Endothelial cell of umbilical vein (primary cell): ENCODE results near the gene SOCS7. TPM values are rescaled to one million over a fixed set of nuclear protein-coding genes. Genes with fewer than 3 reads are reported as not detected.

ENCODE experiments used
- BruUV-seq: library from RNA; stranded (reverse); fragments of 400-500 nt; replicated peaks from 2 replicates; lab custom pipeline; 2021; lab: Mats Ljungman, UMichigan
- CTCF ChIA-PET: fragments of 300-600, 350-600 bp; sonication (Branson Sonifier 250); formaldehyde crosslinking; loops from one replicate; lab custom pipeline; 2021; ENCODE audit warnings: antibody characterized with exemption, inconsistent platforms; lab: Charles Lee
- POLR2A ChIA-PET: fragments of 300-600, 350-600 bp; sonication (Branson Sonifier 250); formaldehyde crosslinking; loops from one replicate; lab custom pipeline; 2021; ENCODE audit warnings: antibody characterized with exemption, inconsistent platforms; lab: Charles Lee
- DNase-seq: peaks from one replicate; pipeline ENCODE4 v3.0.0-alpha.2; 2011; ENCODE audit warnings: low read depth, low spot score
- FAIRE-seq: peaks from 2 replicates; lab custom pipeline; 2011; peaks lifted over from hg19 to GRCh38; lab: Jason Lieb, UNC
- H2AFZ ChIP-seq: 2 replicates; pipeline ENCODE4 v1.6.0; 2012; ENCODE audit warnings: low read depth, low read length, control low read depth, inconsistent platforms
- H3K27ac ChIP-seq: 2 replicates; pipeline ENCODE4 v1.5.1; 2011; ENCODE audit warnings: low read depth, mild to moderate bottlenecking, control low read depth, low read length, moderate library complexity; ENCODE audit not compliant: insufficient read depth
- H3K27me3 ChIP-seq, 2 experiments: 2 replicates each; pipeline versions ENCODE4 v1.6.0 to v1.6.1; 2011; ENCODE audit warnings: low read length in 2 of 2, mixed read lengths in 1 of 2; ENCODE audit not compliant: control insufficient read depth in 2 of 2, insufficient read depth in 2 of 2
- H3K36me3 ChIP-seq, 2 experiments: 2 replicates in 1 of 2; 3 replicates in 1 of 2; pipeline ENCODE4 v1.5.1; 2011; ENCODE audit warnings: low read length in 2 of 2, mild to moderate bottlenecking in 1 of 2, moderate library complexity in 1 of 2; ENCODE audit not compliant: control insufficient read depth in 2 of 2, insufficient read depth in 2 of 2; ENCODE audit errors: extremely low read depth in 1 of 2
- H3K4me1 ChIP-seq: 3 replicates; pipeline ENCODE4 v1.5.1; 2011; ENCODE audit warnings: mild to moderate bottlenecking, low read length; ENCODE audit not compliant: control insufficient read depth, insufficient read depth; ENCODE audit errors: extremely low read depth
- H3K4me2 ChIP-seq: 2 replicates; pipeline ENCODE4 v1.6.1; 2011; ENCODE audit warnings: low read length, control low read depth, mixed read lengths; ENCODE audit not compliant: insufficient read depth
- H3K4me3 ChIP-seq, 3 experiments: fragments of 200-600 bp in 1 of 3; sonication (generic), shearing (Covaris generic) in 1 of 3; replicated peaks in 1 of 3; 2 replicates each; pipeline ENCODE4 v1.5.1; 2011 to 2016; ENCODE audit warnings: control low read depth in 3 of 3, low read length in 3 of 3, mild to moderate bottlenecking in 2 of 3, inconsistent platforms in 1 of 3, low read depth in 1 of 3, moderate library complexity in 1 of 3; ENCODE audit not compliant: insufficient read depth in 1 of 3
- H3K79me2 ChIP-seq: 2 replicates; pipeline ENCODE4 v1.6.0; 2012; ENCODE audit warnings: low read length, inconsistent platforms; ENCODE audit not compliant: control insufficient read depth, insufficient read depth
- H3K9ac ChIP-seq: replicated peaks from 2 replicates; pipeline ENCODE3; 2011; ENCODE audit warnings: low read length, control low read depth; ENCODE audit not compliant: insufficient read depth; ENCODE audit errors: extremely low read depth
- H3K9me1 ChIP-seq: replicated peaks from 3 replicates; pipeline ENCODE4 v1.6.0; 2011; ENCODE audit warnings: mild to moderate bottlenecking, low read length; ENCODE audit not compliant: control insufficient read depth, insufficient read depth; ENCODE audit errors: extremely low read depth
- H3K9me3 ChIP-seq: replicated peaks from 2 replicates; pipeline ENCODE4 v1.5.1; 2012; ENCODE audit warnings: low read length, inconsistent platforms; ENCODE audit not compliant: control insufficient read depth, insufficient read depth
- H4K20me1 ChIP-seq: replicated peaks from 2 replicates; pipeline ENCODE3; 2011; ENCODE audit warnings: mild to moderate bottlenecking, low read length; ENCODE audit not compliant: control insufficient read depth, insufficient read depth; ENCODE audit errors: extremely low read depth
- CTCF ChIP-seq, 2 donors: IDR thresholded peaks; 1 replicate in 1 of 2; 2 replicates in 1 of 2; pipeline ENCODE4 v1.5.1; 2011; ENCODE audit warnings: low read length in 2 of 2, mild to moderate bottlenecking in 2 of 2, moderate library complexity in 2 of 2, control low read depth in 1 of 2, inconsistent platforms in 1 of 2, low read depth in 1 of 2; ENCODE audit not compliant: insufficient read depth in 1 of 2; ENCODE audit errors: extremely low read depth in 1 of 2
- EZH2 ChIP-seq: IDR thresholded peaks from 2 replicates; pipeline ENCODE4 v1.6.1; 2012; ENCODE audit warnings: borderline replicate concordance, low read depth, mild to moderate bottlenecking, moderate library complexity, low read length, inconsistent platforms; ENCODE audit not compliant: severe bottlenecking
- FOS ChIP-seq: IDR thresholded peaks from 2 replicates; pipeline ENCODE4 v1.6.1; 2011; ENCODE audit warnings: mild to moderate bottlenecking, low read length, moderate library complexity, borderline replicate concordance; ENCODE audit not compliant: insufficient read depth
- GATA2 ChIP-seq: IDR thresholded peaks from 2 replicates; pipeline ENCODE4 v1.7.0; 2011; ENCODE audit warnings: low read depth, mild to moderate bottlenecking, moderate library complexity, mixed read lengths, low read length; ENCODE audit not compliant: insufficient read length, insufficient read depth
- JUN ChIP-seq: IDR thresholded peaks from 2 replicates; pipeline ENCODE4 v1.6.1; 2011; ENCODE audit warnings: borderline replicate concordance, low read depth; ENCODE audit not compliant: insufficient read length, insufficient read depth
- MAX ChIP-seq: IDR thresholded peaks from 2 replicates; pipeline ENCODE4 v1.6.1; 2011; ENCODE audit not compliant: insufficient read depth, insufficient read length
- MYC ChIP-seq: IDR thresholded peaks from one replicate; pipeline ENCODE4 v1.6.1; 2011; ENCODE audit warnings: mild to moderate bottlenecking, low read depth, low read length
- POLR2A ChIP-seq: IDR thresholded peaks from 2 replicates; pipeline ENCODE4 v1.6.1; 2012; ENCODE audit warnings: low read depth, mild to moderate bottlenecking, control low read depth, low read length
- POLR2AphosphoS5 ChIP-seq: IDR thresholded peaks from 2 replicates; pipeline ENCODE4 v1.6.1; 2012; ENCODE audit warnings: low read depth, mild to moderate bottlenecking, control low read depth, low read length, moderate library complexity; ENCODE audit not compliant: insufficient read depth
- dilution Hi-C: fragments of 300-500 bp; cut with MboI; formaldehyde crosslinking; loops from one replicate; pipeline ENCODE4 v1.15.0; 2019; ENCODE audit warnings: low sequenced_read_pairs; ENCODE audit not compliant: extremely low pct_ligation_motif_present
- intact Hi-C: fragments of 100-400 bp; cut with micrococcal nuclease; formaldehyde crosslinking; loops from one replicate; pipeline ENCODE4 v1.10.0; 2022
- polyA plus RNA-seq, 4 experiments: library from polyadenylated mRNA; depleted of rRNA in 3 of 4; stranded (reverse) in 3 of 4; unstranded in 1 of 4; fragments of >200 nt; gene quantifications; 2 replicates each; pipeline versions ENCODE4 v1.2.1 to v1.2.3, GENCODE V29; 2011 to 2012; ENCODE audit warnings: missing spikeins in 1 of 4
- total RNA-seq: library from RNA; stranded (reverse); gene quantifications from 2 replicates; pipeline ENCODE4 v1.2.3, GENCODE V29; 2021

Gene SOCS7
- total and polyA plus RNA-seq, 2 donors (not counting 3 experiments of a cell fraction or from before 2014, with no cell fraction given), result 5.9 to 10.4 TPM

- Histone ChIP-seq H3K9me1 (no peaks in the 10 kb centered on the region), H4K20me1 (no peaks in the 10 kb centered on the region), H3K9me3 (no peaks in the 10 kb centered on the region), H3K79me2 (no peaks in the 10 kb centered on the region), H3K4me1 (peaks cover 20% of the 10 kb centered on the region), H3K36me3 (no peaks in the 10 kb centered on the region), H3K27me3 (peaks cover 20 to 22% of the 10 kb centered on the region in 2 experiments), H3K27ac (no peak overlapping the region), H3K4me2 (no peak overlapping the region), H3K4me3 (no peak overlapping the region), H3K9ac (no peak overlapping the region), H2AFZ (no peak overlapping the region)
- BruUV-seq, result no TSS peak
- dilution Hi-C loops (no loop called here), intact Hi-C loops (loop anchor here (1.0 kb wide), 1 partner anchor 164 kb away; no protein-coding TSS in a partner anchor)
- FAIRE-seq, result no peak
- POLR2A ChIA-PET, result no interaction called here
- TF ChIP-seq EZH2, result no peak
- no peak for TF ChIP-seq POLR2AphosphoS5
- TF ChIP-seq MYC, result no peak
- no peak for TF ChIP-seq POLR2A
- no peak for TF ChIP-seq MAX
- no peak for TF ChIP-seq FOS
- TF ChIP-seq CTCF (IDR thresholded peaks at IDR 0.05; ENCODE audit: extremely low read depth in 1 of 2, insufficient read depth in 1 of 2, low read depth in 1 of 2, low read length in 2 of 2), result no peak
- no peak for TF ChIP-seq GATA2
- no peak for TF ChIP-seq JUN
- no peak for DNase-seq
- CTCF ChIA-PET, result interaction anchor here (1.4 to 9.7 kb wide), 4 partner anchors 66 to 164 kb away, joined by 3 to 96 read pairs (median 20); no protein-coding TSS in a partner anchor
Measured at GRCh38 chr17:38420518-38420917, 68.9 kb downstream of the SOCS7 start.
